Thyroid gland (tissue), 4 donors: Measurements from ENCODE around the gene DCUN1D2. TPM values are rescaled to one million over a fixed set of nuclear protein-coding genes. Genes with fewer than 3 reads are reported as not detected.

Source experiments
- DNase-seq, 2 donors: peaks; one replicate each; pipeline ENCODE4 v3.0.0-alpha.2; 2019
- H3K27ac ChIP-seq, 3 donors: fragments of 200-600 bp; sonication (generic); 1 replicate in 2 of 3; 2 replicates in 1 of 3; pipeline ENCODE4 v1.5.1; 2016 to 2019; ENCODE audit warnings: mild to moderate bottlenecking in 1 of 3, moderate library complexity in 1 of 3
- H3K27me3 ChIP-seq: fragments of 200-600 bp; sonication (generic); one replicate; pipeline ENCODE4 v1.5.1; 2019
- H3K36me3 ChIP-seq, 2 donors: fragments of 200-600 bp; sonication (generic); one replicate each; pipeline ENCODE4 v1.5.1; 2016 to 2019
- H3K4me1 ChIP-seq, 2 donors: fragments of 200-600 bp; sonication (generic); one replicate each; pipeline ENCODE4 v1.5.1; 2017 to 2019
- H3K4me3 ChIP-seq, 3 donors: fragments of 200-600 bp; sonication (generic); replicated peaks in 1 of 3; 1 replicate in 2 of 3; 2 replicates in 1 of 3; pipeline ENCODE4 v1.5.1; 2016; ENCODE audit warnings: mild to moderate bottlenecking in 1 of 3
- H3K9me3 ChIP-seq: fragments of 200-600 bp; sonication (generic); one replicate; pipeline ENCODE4 v1.5.1; 2017
- CTCF ChIP-seq, 6 experiments: fragments of 200-600 bp in 3 of 6; fragments of 450-650 bp in 3 of 6; sonication (generic) in 3 of 6; IDR thresholded peaks; one replicate each; pipeline ENCODE4 v1.5.1; 2016 to 2019; ENCODE audit warnings: antibody characterized with exemption in 6 of 6, mild to moderate bottlenecking in 2 of 6, inconsistent platforms in 1 of 6, moderate library complexity in 1 of 6
- POLR2A ChIP-seq, 2 donors: fragments of 450-650 bp; IDR thresholded peaks; one replicate each; pipeline ENCODE4 v1.6.1; 2017; ENCODE audit warnings: antibody characterized with exemption in 2 of 2, mild to moderate bottlenecking in 2 of 2, moderate library complexity in 1 of 2
- WGBS, 2 donors: methylation state at CpG; one replicate each; pipeline ENCODE4 v1.1.5; 2017; 5-methylcytosine and 5-hydroxymethylcytosine counted together
- intact Hi-C: fragments of 100-400 bp; cut with DNase I; formaldehyde crosslinking; loops from one replicate; pipeline ENCODE4 v1.15.1; 2023
- total RNA-seq, 4 donors: library from RNA; depleted of rRNA; stranded (reverse); fragments of >200 nt; gene quantifications; one replicate each; pipeline ENCODE4 v1.2.3, GENCODE V29; 2016

Gene DCUN1D2
- total RNA-seq, 4 donors from 2014 or later, result 8.8 to 15.3 (median 10.4) TPM

GRCh38 chr13:113420833-113421600 lies 69.5 kb downstream of the DCUN1D2 start:
- DNase-seq, result no peak
- WGBS, 2 donors, result 89 to 90% methylated on average over 6 to 9 of the region's 38 CpGs
- Histone ChIP-seq H3K4me1 (no peaks in the 10 kb centered on the region), H3K36me3 (no peaks in the 10 kb centered on the region), H3K27ac (no peak overlapping the region), H3K4me3 (no peak overlapping the region), H3K9me3 (no peaks in the 10 kb centered on the region), H3K27me3 (no peaks in the 10 kb centered on the region)
- no peak for TF ChIP-seq CTCF (IDR thresholded peaks at IDR 0.05)
- intact Hi-C loops, result no loop called here

- no peak overlapping the region for H3K27ac ChIP-seq
- no peak overlapping the region for H3K4me3 ChIP-seq
- no peak for TF ChIP-seq CTCF (IDR thresholded peaks at IDR 0.05)
- 85 to 90% methylated on average over 15 of the region's 15 CpGs for WGBS, 2 donors
- DNase-seq, result no peak
- H3K36me3 ChIP-seq, result no peaks in the 10 kb centered on the region
- H3K9me3 ChIP-seq, result no peaks in the 10 kb centered on the region
- no peaks in the 10 kb centered on the region for H3K4me1 ChIP-seq
- intact Hi-C loops, result no loop called here
- H3K27me3 ChIP-seq, result no peaks in the 10 kb centered on the region
These were observed 70.3 kb downstream of the DCUN1D2 start for GRCh38 chr13:113420232-113420631.

GRCh38 chr13:113419531-113420193 lies 70.8 kb downstream of the DCUN1D2 start:
- WGBS, 2 donors, result 88% methylated on average over 18 of the region's 18 CpGs

GRCh38 chr13:113418722-113419049 lies 71.8 kb downstream of the DCUN1D2 start:
- Histone ChIP-seq H3K9me3 (no peaks in the 10 kb centered on the region), H3K36me3 (no peaks in the 10 kb centered on the region), H3K4me1 (no peaks in the 10 kb centered on the region), H3K27ac (no peak overlapping the region), H3K27me3 (no peaks in the 10 kb centered on the region), H3K4me3 (no peak overlapping the region)
- WGBS, 2 donors, result 75 to 93% methylated on average over 1 of the region's 1 CpG
- no peak for DNase-seq
- TF ChIP-seq POLR2A (IDR thresholded peaks at IDR 0.05), result no peak
- TF ChIP-seq CTCF (IDR thresholded peaks at IDR 0.05), result no peak
- intact Hi-C loops, result no loop called here

More at GRCh38 chr13:113419531-113420193, 70.8 kb downstream of the DCUN1D2 start:
- Histone ChIP-seq H3K36me3 (no peaks in the 10 kb centered on the region), H3K27me3 (no peaks in the 10 kb centered on the region), H3K27ac (no peak overlapping the region), H3K9me3 (no peaks in the 10 kb centered on the region), H3K4me3 (no peak overlapping the region), H3K4me1 (no peaks in the 10 kb centered on the region)
- no peak for TF ChIP-seq CTCF (IDR thresholded peaks at IDR 0.05)
- no peak for TF ChIP-seq POLR2A (IDR thresholded peaks at IDR 0.05)
- intact Hi-C loops, result no loop called here
- no peak for DNase-seq
